ENCODE results near the gene FSD2.
A peak's percentile ranks its signal among the peaks of the same experiment; 100 is the strongest.

The FSD2 gene

DNA sequence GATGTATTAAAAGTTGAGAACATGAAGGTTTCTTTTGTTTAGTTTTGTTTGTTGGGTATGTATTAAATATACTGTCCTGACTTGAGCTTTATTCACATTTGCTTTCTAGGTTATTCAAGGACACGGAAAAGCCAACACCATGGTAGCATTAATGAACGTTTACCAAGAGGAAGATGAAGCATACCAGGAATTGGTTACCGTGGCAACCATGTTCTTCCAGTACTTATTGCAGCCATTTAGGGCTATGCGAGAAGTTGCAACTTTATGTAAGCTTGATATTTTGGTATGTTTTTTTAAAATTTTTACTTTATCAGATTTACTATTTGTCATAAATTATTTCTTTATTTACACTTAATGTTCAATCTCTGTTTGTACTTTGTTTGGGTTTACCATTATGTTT lies 7.1 kb upstream of the FSD2 start:
- no peak overlapping the region for H3K4me3 ChIP-seq (ENCODE audit: low read depth, low read length)
- DNase-seq (ENCODE audit: low read depth): no peak
- TF ChIP-seq CTCF (IDR thresholded peaks at IDR 0.05; ENCODE audit: insufficient read depth, low read depth, low read length, missing control alignments): no peak

DNA sequence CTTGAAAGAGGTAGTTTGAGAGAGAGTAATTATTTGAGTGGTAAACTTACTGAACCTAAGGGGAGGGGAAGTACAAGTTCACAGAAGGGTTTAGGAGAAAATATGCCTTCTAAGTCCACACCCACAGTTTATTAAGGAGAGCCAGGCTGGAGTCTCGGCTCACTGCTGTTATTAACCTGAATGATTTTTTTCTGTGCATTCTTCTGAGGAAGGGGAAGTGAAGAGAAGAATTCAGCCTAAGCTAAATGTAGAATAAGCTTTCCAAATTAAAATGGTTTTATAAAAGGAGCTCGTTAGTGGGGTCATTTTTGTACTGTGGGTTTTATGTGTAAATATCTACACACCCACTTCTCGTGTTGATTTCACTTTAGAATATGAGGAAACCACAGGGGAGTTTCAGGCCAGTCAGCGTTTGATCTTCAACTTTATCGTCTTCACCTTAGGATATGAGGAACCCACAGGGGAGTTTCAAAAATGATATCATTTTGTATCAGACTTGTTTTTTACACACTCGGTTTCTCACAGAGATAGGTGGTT lies 5.1 kb upstream of the FSD2 start:
- peak; percentile 74 for DNase-seq (ENCODE audit: low read depth)
- no peak for TF ChIP-seq CTCF (IDR thresholded peaks at IDR 0.05; ENCODE audit: insufficient read depth, low read depth, low read length, missing control alignments)
- peak overlapping the region; percentile 72 for H3K4me3 ChIP-seq (ENCODE audit: low read depth, low read length)

DNA sequence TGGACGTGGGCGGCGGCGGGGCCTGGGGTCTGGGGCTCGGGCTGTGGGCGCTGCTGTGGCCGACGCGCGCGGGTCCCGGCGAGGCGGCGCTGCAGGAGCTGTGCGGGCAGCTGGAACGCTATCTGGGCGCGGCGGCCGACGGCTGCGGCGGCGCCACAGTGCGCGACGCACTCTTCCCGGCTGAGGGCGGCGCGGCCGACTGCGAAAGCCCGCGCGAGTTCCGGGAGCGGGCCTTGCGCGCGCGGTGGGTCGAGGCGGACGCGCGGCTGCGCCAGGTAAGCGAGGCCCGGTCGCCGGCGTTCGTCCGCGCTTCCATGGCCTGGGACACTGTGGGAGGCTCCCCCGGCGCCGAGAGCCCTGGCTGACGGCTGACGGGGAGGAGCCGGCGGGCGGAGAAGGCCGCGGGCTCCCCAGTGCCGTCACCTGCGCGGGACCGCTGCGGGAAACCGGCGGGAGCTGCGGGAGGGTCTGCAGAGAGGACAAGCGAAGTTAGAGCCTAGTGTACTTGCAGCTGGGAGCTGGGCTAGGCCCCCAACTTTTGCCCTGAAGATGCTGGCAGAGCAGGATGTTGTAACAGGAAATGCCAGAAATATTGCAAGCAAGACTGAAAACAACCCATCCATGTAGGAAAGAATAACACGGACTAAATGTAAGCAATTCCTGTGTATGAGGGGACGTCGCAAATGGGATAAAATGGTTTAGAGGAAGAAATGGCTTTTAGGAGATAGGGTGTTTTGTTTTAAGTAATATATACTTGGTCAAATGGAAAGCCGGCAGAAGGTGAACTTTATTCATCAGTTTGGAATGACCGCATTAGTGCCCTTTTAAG lies 4.4 kb upstream of the FSD2 start:
- no peak for TF ChIP-seq CTCF (IDR thresholded peaks at IDR 0.05; ENCODE audit: insufficient read depth, low read depth, low read length, missing control alignments)
- peak overlapping the region; percentile 72 for H3K4me3 ChIP-seq (ENCODE audit: low read depth, low read length)
- DNase-seq (ENCODE audit: low read depth): peak; percentile 51

DNA sequence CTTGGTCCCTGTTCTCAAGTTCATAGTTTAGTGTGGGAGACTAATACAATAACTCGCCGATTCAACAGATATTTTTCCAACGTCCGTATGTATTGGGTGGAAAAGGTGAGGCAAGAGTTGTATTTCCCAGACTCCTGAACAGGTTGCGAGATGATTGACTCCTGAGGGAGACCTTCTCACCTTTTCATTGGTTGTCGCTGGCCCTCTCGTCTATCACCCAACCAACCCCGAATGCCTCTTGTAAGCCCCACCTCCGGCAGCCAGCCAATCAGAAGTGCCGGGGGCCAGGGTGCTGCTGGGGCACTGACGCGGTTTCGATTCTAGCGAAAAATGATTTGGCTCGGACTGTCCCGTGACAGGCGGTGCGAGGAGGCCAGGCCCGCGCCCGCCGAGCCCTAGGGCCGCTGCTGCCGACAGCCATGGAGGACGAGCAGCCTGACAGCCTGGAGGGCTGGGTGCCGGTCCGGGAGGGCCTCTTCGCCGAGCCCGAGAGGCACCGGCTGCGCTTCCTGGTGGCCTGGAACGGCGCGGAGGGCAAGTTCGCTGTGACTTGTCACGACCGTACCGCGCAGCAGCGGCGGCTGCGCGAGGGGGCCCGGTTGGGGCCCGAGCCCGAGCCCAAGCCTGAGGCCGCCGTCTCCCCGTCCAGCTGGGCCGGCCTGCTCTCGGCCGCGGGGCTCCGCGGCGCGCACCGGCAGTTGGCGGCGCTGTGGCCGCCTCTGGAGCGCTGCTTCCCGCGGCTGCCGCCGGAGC lies 3.6 kb upstream of the FSD2 start, which contains the start of gene WHAMM:
Gene WHAMM, plus strand, starts transcription at position 321 of the 753 bp plus-strand sequence. Its CDS starts 99 bp downstream, at position 420.
- DNase-seq (ENCODE audit: low read depth): peak; percentile 98
- no peak for TF ChIP-seq CTCF (IDR thresholded peaks at IDR 0.05; ENCODE audit: insufficient read depth, low read depth, low read length, missing control alignments)
- H3K4me3 ChIP-seq (ENCODE audit: low read depth, low read length): peak within 1 kb of the TSS; percentile 72

- DNase-seq (ENCODE audit: low read depth): peak; percentile 26
- peak overlapping the region; percentile 72 for H3K4me3 ChIP-seq (ENCODE audit: low read depth, low read length)
- no peak for TF ChIP-seq CTCF (IDR thresholded peaks at IDR 0.05; ENCODE audit: insufficient read depth, low read depth, low read length, missing control alignments)
These were observed 2.8 kb upstream of the FSD2 start for GRCh38 chr15:82808634-82809041.

GRCh38 chr15:82807920-82808633 lies 2.2 kb upstream of the FSD2 start:
- no peak overlapping the region for H3K4me3 ChIP-seq (ENCODE audit: low read depth, low read length)
- no peak for DNase-seq (ENCODE audit: low read depth)
- TF ChIP-seq CTCF (IDR thresholded peaks at IDR 0.05; ENCODE audit: insufficient read depth, low read depth, low read length, missing control alignments): no peak

Data from GM12865 (cell line).